Retinal pigment epithelial cell (primary cell): Measurements from ENCODE around the gene STAU1.
"Not testable (repeated sequence)": the region's sequence is repeated elsewhere in the genome, so short reads cannot be mapped to it uniquely, and the experiment has no call there.

ENCODE experiments used
- DNase-seq: peaks from one replicate; pipeline ENCODE4 v3.0.0-alpha.2; 2010; ENCODE audit warnings: low read depth
- H3K4me3 ChIP-seq: 2 replicates; pipeline ENCODE4 v1.5.1; 2011; ENCODE audit warnings: mild to moderate bottlenecking, low read length, control low read depth, moderate library complexity
- CTCF ChIP-seq: conservative IDR thresholded peaks from 2 replicates; pipeline ENCODE4 v1.5.1; 2011; ENCODE audit warnings: low read depth, low read length, control low read depth, inconsistent platforms

Gene STAU1

GRCh38 chr20:49185071-49185761 lies 2.9 kb downstream of the STAU1 start:
- no peak overlapping the region for H3K4me3 ChIP-seq
- no peak for TF ChIP-seq CTCF
- no peak for DNase-seq

GRCh38 chr20:49184691-49185070 lies 3.5 kb downstream of the STAU1 start:
- no peak for DNase-seq
- TF ChIP-seq CTCF = no peak

GRCh38 chr20:49184084-49184501 lies 4.0 kb downstream of the STAU1 start:
- not testable (repeated sequence) for DNase-seq, H3K4me3 ChIP-seq

More at GRCh38 chr20:49184691-49185070, 3.5 kb downstream of the STAU1 start:
- no peak overlapping the region for H3K4me3 ChIP-seq

GRCh38 chr20:49183444-49183843 lies 4.7 kb downstream of the STAU1 start:
- TF ChIP-seq CTCF = no peak
- DNase-seq = no peak
- H3K4me3 ChIP-seq = no peak overlapping the region

GRCh38 chr20:49181265-49181877 lies 6.8 kb downstream of the STAU1 start:
- H3K4me3 ChIP-seq = no peak overlapping the region
- DNase-seq = no peak
- TF ChIP-seq CTCF = no peak

GRCh38 chr20:49179368-49180277 lies 8.5 kb downstream of the STAU1 start:
- no peak overlapping the region for H3K4me3 ChIP-seq
- no peak for DNase-seq
- no peak for TF ChIP-seq CTCF

- no peak for DNase-seq
These were observed 14.0 kb downstream of the STAU1 start for GRCh38 chr20:49174183-49174582.

More at GRCh38 chr20:49174183-49174582, 14.0 kb downstream of the STAU1 start:
- no peak for TF ChIP-seq CTCF
- H3K4me3 ChIP-seq = no peak overlapping the region
